Fibroblast of lung (primary cell): ENCODE measurements around the gene MXRA7. TPM values are rescaled to one million over a fixed set of nuclear protein-coding genes. Genes with fewer than 3 reads are reported as not detected.

ENCODE experiments used
- DNase-seq, 2 donors: peaks; one replicate each; pipeline versions ENCODE4 v3.0.0 to v3.0.0-alpha.2; 2010; ENCODE audit warnings: low read depth in 2 of 2
- H2AFZ ChIP-seq: 2 replicates; pipeline ENCODE4 v1.5.1; 2012; ENCODE audit warnings: low read length, control low read depth, inconsistent platforms
- H3K27ac ChIP-seq: 2 replicates; pipeline ENCODE4 v1.5.1; 2011; ENCODE audit warnings: low read length, control low read depth; ENCODE audit not compliant: insufficient read depth
- H3K27me3 ChIP-seq: 2 replicates; pipeline ENCODE4 v1.5.1; 2011; ENCODE audit warnings: mild to moderate bottlenecking, low read length; ENCODE audit not compliant: control insufficient read depth, insufficient read depth
- H3K36me3 ChIP-seq: 2 replicates; pipeline ENCODE4 v1.5.1; 2011; ENCODE audit warnings: low read length; ENCODE audit not compliant: control insufficient read depth, insufficient read depth
- H3K4me1 ChIP-seq: 2 replicates; pipeline ENCODE4 v1.5.1; 2011; ENCODE audit warnings: low read length; ENCODE audit not compliant: control insufficient read depth, insufficient read depth; ENCODE audit errors: extremely low read depth
- H3K4me2 ChIP-seq: 2 replicates; pipeline ENCODE4 v1.5.1; 2011; ENCODE audit warnings: low read length, control low read depth; ENCODE audit not compliant: insufficient read depth; ENCODE audit errors: extremely low read depth
- H3K4me3 ChIP-seq, 4 experiments: fragments of 200-600 bp in 1 of 4; sonication (generic) in 1 of 4; replicated peaks in 1 of 4; 2 replicates each; pipeline ENCODE4 v1.5.1; 2011 to 2016; ENCODE audit warnings: low read length in 4 of 4, low read depth in 3 of 4, mild to moderate bottlenecking in 3 of 4, control low read depth in 2 of 4, inconsistent platforms in 1 of 4, mixed read lengths in 1 of 4; ENCODE audit not compliant: insufficient read depth in 1 of 4; ENCODE audit errors: control extremely low read depth in 1 of 4
- H3K79me2 ChIP-seq: 2 replicates; pipeline ENCODE4 v1.5.1; 2012; ENCODE audit warnings: mild to moderate bottlenecking, low read length, inconsistent platforms; ENCODE audit not compliant: control insufficient read depth, insufficient read depth
- H3K9ac ChIP-seq: 2 replicates; pipeline ENCODE4 v1.5.1; 2011; ENCODE audit warnings: mild to moderate bottlenecking, low read length, control low read depth; ENCODE audit not compliant: insufficient read depth
- H3K9me3 ChIP-seq: 2 replicates; pipeline ENCODE4 v1.5.1; 2012; ENCODE audit warnings: low read depth, low read length; ENCODE audit not compliant: control insufficient read depth, insufficient read depth
- H4K20me1 ChIP-seq: 2 replicates; pipeline ENCODE4 v1.5.1; 2011; ENCODE audit warnings: low read length; ENCODE audit not compliant: control insufficient read depth, insufficient read depth; ENCODE audit errors: extremely low read depth
- CTCF ChIP-seq, 2 donors: IDR thresholded peaks in 1 of 2; conservative IDR thresholded peaks in 1 of 2; 1 replicate in 1 of 2; 2 replicates in 1 of 2; pipeline ENCODE4 v1.5.1; 2011 to 2012; ENCODE audit warnings: low read length in 2 of 2, control low read depth in 1 of 2, inconsistent platforms in 1 of 2, low read depth in 1 of 2, mild to moderate bottlenecking in 1 of 2
- EZH2 ChIP-seq: IDR thresholded peaks from 2 replicates; pipeline ENCODE4 v1.5.1; 2012; ENCODE audit warnings: low read length, control low read depth, mild to moderate bottlenecking; ENCODE audit errors: missing control alignments
- polyA plus RNA-seq, 2 donors: library from polyadenylated mRNA; depleted of rRNA in 1 of 2; stranded (reverse) in 1 of 2; unstranded in 1 of 2; fragments of >200 nt; gene quantifications; 2 replicates each; pipeline ENCODE4 v1.2.1, GENCODE V29; 2011 to 2012; ENCODE audit warnings: missing spikeins in 1 of 2
- total RNA-seq: library from RNA; depleted of rRNA; stranded (reverse); fragments of >200 nt; gene quantifications from 2 replicates; pipeline ENCODE4 v1.2.1, GENCODE V29; 2014

The MXRA7 gene
- total and polyA plus RNA-seq, 2 donors (not counting 1 experiment from before 2014, with no cell fraction given) = 127 to 307 TPM

GRCh38 chr17:76755285-76755684, 44.5 kb upstream of the MXRA7 start:
- Histone ChIP-seq H3K4me3 (no peak overlapping the region), H3K27me3 (no peaks in the 10 kb centered on the region), H3K79me2 (no peaks in the 10 kb centered on the region), H2AFZ (no peak overlapping the region), H3K9me3 (no peaks in the 10 kb centered on the region), H3K9ac (no peak overlapping the region), H3K4me2 (no peak overlapping the region), H3K27ac (no peak overlapping the region), H4K20me1 (no peaks in the 10 kb centered on the region), H3K36me3 (peaks cover 2% of the 10 kb centered on the region), H3K4me1 (no peaks in the 10 kb centered on the region)
- no peak for TF ChIP-seq CTCF (conservative IDR thresholded peaks at IDR 0.05 in 1 of 2, IDR thresholded peaks at IDR 0.05 in 1 of 2; ENCODE audit: low read depth in 1 of 2, low read length in 2 of 2)
- no peak for TF ChIP-seq EZH2
- DNase-seq = no peak

- Histone ChIP-seq H3K4me1 (no peaks in the 10 kb centered on the region), H3K27ac (no peak overlapping the region), H3K79me2 (no peaks in the 10 kb centered on the region), H3K9ac (no peak overlapping the region), H3K36me3 (peaks cover 2% of the 10 kb centered on the region), H3K4me2 (no peak overlapping the region), H3K9me3 (no peaks in the 10 kb centered on the region), H2AFZ (no peak overlapping the region), H3K27me3 (no peaks in the 10 kb centered on the region), H4K20me1 (no peaks in the 10 kb centered on the region), H3K4me3 (no peak overlapping the region)
- no peak for DNase-seq
- TF ChIP-seq CTCF (conservative IDR thresholded peaks at IDR 0.05 in 1 of 2, IDR thresholded peaks at IDR 0.05 in 1 of 2; ENCODE audit: low read depth in 1 of 2, low read length in 2 of 2) (no peak), EZH2 (no peak)
Measured at GRCh38 chr17:76753061-76753961, 42.5 kb upstream of the MXRA7 start.

- H3K4me3 ChIP-seq = no peak overlapping the region
- no peaks in the 10 kb centered on the region for H3K79me2 ChIP-seq
- no peak overlapping the region for H3K27ac ChIP-seq
- no peaks in the 10 kb centered on the region for H4K20me1 ChIP-seq
- no peaks in the 10 kb centered on the region for H3K4me1 ChIP-seq
- H3K36me3 ChIP-seq = peaks cover 2% of the 10 kb centered on the region
- H2AFZ ChIP-seq = no peak overlapping the region
- no peaks in the 10 kb centered on the region for H3K9me3 ChIP-seq
- H3K27me3 ChIP-seq = no peaks in the 10 kb centered on the region
- TF ChIP-seq EZH2 (no peak), CTCF (conservative IDR thresholded peaks at IDR 0.05 in 1 of 2, IDR thresholded peaks at IDR 0.05 in 1 of 2; ENCODE audit: low read depth in 1 of 2, low read length in 2 of 2) (no peak)
- no peak overlapping the region for H3K9ac ChIP-seq
- DNase-seq = no peak
- H3K4me2 ChIP-seq = no peak overlapping the region
Measured at GRCh38 chr17:76752006-76752405, 41.2 kb upstream of the MXRA7 start.
